IMR-90 (cell line): Measurements from ENCODE around the gene TERC. TPM values are rescaled to one million over a fixed set of nuclear protein-coding genes. Genes with fewer than 3 reads are reported as not detected.
A peak's percentile ranks its signal among the peaks of the same experiment; 100 is the strongest.

ENCODE experiments used
- ATAC-seq: fragments of 200-7000 bp; cut with Tn5 transposase; 2 replicates; pipeline ENCODE4 v1.9.1; 2020; ENCODE audit warnings: low read depth, mild to moderate bottlenecking, moderate library complexity
- BruUV-seq: library from RNA; stranded (reverse); fragments of 400-500 nt; replicated peaks from 2 replicates; lab custom pipeline; 2021; lab: Mats Ljungman, UMichigan
- CTCF ChIA-PET: fragments of 300-600 bp; formaldehyde crosslinking; extraction: SDS; loops from one replicate; lab custom pipeline; 2021; ENCODE audit warnings: antibody characterized with exemption; lab: Yijun Ruan, JAX
- POLR2A ChIA-PET: fragments of 300-600 bp; sonication (Branson Sonifier 250); formaldehyde crosslinking; loops from one replicate; lab custom pipeline; 2022; ENCODE audit warnings: antibody characterized with exemption; ENCODE audit not compliant: unreplicated experiment; lab: Charles Lee
- DNase-seq: peaks from one replicate; pipeline ENCODE4 v3.0.0; 2013
- H2AFZ ChIP-seq: replicated peaks from 2 replicates; pipeline ENCODE3; 2013; ENCODE audit warnings: low read length, mild to moderate bottlenecking; ENCODE audit not compliant: poor library complexity
- H2AK5ac ChIP-seq: 2 replicates; pipeline ENCODE4 v1.6.1; 2013; ENCODE audit warnings: low read depth, low read length, inconsistent platforms
- H2AK9ac ChIP-seq: replicated peaks from 2 replicates; pipeline ENCODE3; 2013; ENCODE audit warnings: mild to moderate bottlenecking, low read depth, low read length, moderate library complexity; ENCODE audit not compliant: poor library complexity
- H2BK120ac ChIP-seq: 2 replicates; pipeline ENCODE4 v1.6.1; 2013; ENCODE audit warnings: low read depth, low read length, inconsistent platforms
- H2BK15ac ChIP-seq: 3 replicates; pipeline ENCODE4 v1.6.1; 2013; ENCODE audit warnings: low read depth, low read length, inconsistent platforms
- H2BK20ac ChIP-seq: 2 replicates; pipeline ENCODE4 v1.6.1; 2013; ENCODE audit warnings: low read depth, mild to moderate bottlenecking, inconsistent platforms, low read length, moderate library complexity
- H2BK5ac ChIP-seq: 2 replicates; pipeline ENCODE4 v1.6.1; 2013; ENCODE audit warnings: mild to moderate bottlenecking, low read depth, low read length, inconsistent platforms; ENCODE audit not compliant: poor library complexity, severe bottlenecking
- H3K14ac ChIP-seq: replicated peaks from 2 replicates; pipeline ENCODE4 v1.6.1; 2013; ENCODE audit warnings: low read depth, low read length, inconsistent platforms
- H3K18ac ChIP-seq: 2 replicates; pipeline ENCODE4 v1.6.1; 2013; ENCODE audit warnings: low read depth, low read length, control low read depth
- H3K23ac ChIP-seq: 2 replicates; pipeline ENCODE4 v1.6.1; 2013; ENCODE audit warnings: low read depth, low read length, inconsistent platforms
- H3K27ac ChIP-seq: 2 replicates; pipeline ENCODE4 v1.5.1; 2013; ENCODE audit warnings: mild to moderate bottlenecking, control low read depth, low read length; ENCODE audit not compliant: insufficient read depth
- H3K27me3 ChIP-seq: 2 replicates; pipeline ENCODE4 v1.6.1; 2013; ENCODE audit warnings: low read length; ENCODE audit not compliant: control insufficient read depth, insufficient read depth
- H3K36me3 ChIP-seq: 2 replicates; pipeline ENCODE4 v1.6.1; 2013; ENCODE audit warnings: low read length, mixed read lengths; ENCODE audit not compliant: control insufficient read depth, insufficient read depth
- H3K4ac ChIP-seq: 2 replicates; pipeline ENCODE4 v1.6.1; 2013; ENCODE audit warnings: low read depth, low read length, inconsistent platforms
- H3K4me1 ChIP-seq: 2 replicates; pipeline ENCODE4 v1.6.1; 2013; ENCODE audit warnings: low read length, mixed read lengths; ENCODE audit not compliant: control insufficient read depth, insufficient read depth
- H3K4me2 ChIP-seq: 2 replicates; pipeline ENCODE4 v1.6.1; 2013; ENCODE audit warnings: low read depth, mild to moderate bottlenecking, control low read depth, low read length, moderate library complexity
- H3K4me3 ChIP-seq: 2 replicates; pipeline ENCODE4 v1.5.1; 2013; ENCODE audit warnings: low read depth, mild to moderate bottlenecking, control low read depth, low read length, moderate library complexity; ENCODE audit not compliant: insufficient read depth
- H3K56ac ChIP-seq: 2 replicates; pipeline ENCODE4 v1.6.1; 2013; ENCODE audit warnings: low read length, inconsistent platforms; ENCODE audit not compliant: insufficient read depth; ENCODE audit errors: extremely low read depth
- H3K79me1 ChIP-seq, 2 experiments: 2 replicates each; pipeline ENCODE4 v1.6.1; 2013; ENCODE audit warnings: low read length in 2 of 2, inconsistent platforms in 1 of 2, low read depth in 1 of 2
- H3K9ac ChIP-seq: 2 replicates; pipeline ENCODE4 v1.6.1; 2013; ENCODE audit warnings: low read depth, low read length, control low read depth
- H3K9me1 ChIP-seq: 2 replicates; pipeline ENCODE4 v1.6.1; 2013; ENCODE audit warnings: low read length, inconsistent platforms; ENCODE audit not compliant: insufficient read depth
- H3K9me3 ChIP-seq: 2 replicates; pipeline ENCODE4 v1.6.1; 2013; ENCODE audit warnings: low read length; ENCODE audit not compliant: control insufficient read depth, insufficient read depth
- H4K20me1 ChIP-seq: 2 replicates; pipeline ENCODE4 v1.6.1; 2013; ENCODE audit warnings: low read length, inconsistent platforms; ENCODE audit not compliant: insufficient read depth
- H4K5ac ChIP-seq: 2 replicates; pipeline ENCODE4 v1.6.1; 2013; ENCODE audit warnings: mild to moderate bottlenecking, low read depth, low read length, control low read depth
- H4K8ac ChIP-seq, 2 experiments: 2 replicates each; pipeline ENCODE4 v1.6.1; 2013; ENCODE audit warnings: low read depth in 2 of 2, low read length in 2 of 2, control low read depth in 1 of 2, inconsistent platforms in 1 of 2
- H4K91ac ChIP-seq: 2 replicates; pipeline ENCODE4 v1.6.1; 2013; ENCODE audit warnings: low read depth, low read length, inconsistent platforms; ENCODE audit not compliant: insufficient read depth
- MAZ ChIP-seq: IDR thresholded peaks from 2 replicates; pipeline ENCODE4 v1.6.1; 2012; ENCODE audit warnings: low read depth, mild to moderate bottlenecking, low read length, improper control_type of control experiment, moderate library complexity, borderline replicate concordance
- WGBS, 2 experiments: methylation state at CpG; one replicate each; pipeline versions ENCODE4 v1.1.5 to v1.1.7; 2013; ENCODE audit warnings: missing lambda C conversion rate in 2 of 2; ENCODE audit not compliant: insufficient read length in 1 of 2; ENCODE audit errors: extremely low coverage in 2 of 2; 5-methylcytosine and 5-hydroxymethylcytosine counted together
- dilution Hi-C: fragments of 300-500 bp; cut with HindIII; formaldehyde crosslinking; loops from one replicate; pipeline ENCODE4 v1.14.3; 2018; ENCODE audit warnings: low sequenced_read_pairs; ENCODE audit not compliant: unreplicated experiment
- in situ Hi-C: fragments of 300-500 bp; cut with MboI; formaldehyde crosslinking; loops from 3 replicates; pipeline ENCODE4 v1.14.3; 2019; ENCODE audit warnings: low sequenced_read_pairs, inconsistent platforms, mixed read lengths
- intact Hi-C: fragments of 100-400 bp; cut with micrococcal nuclease; formaldehyde crosslinking; loops from 2 replicates; pipeline ENCODE4 v1.10.0; 2022
- polyA plus RNA-seq, 3 experiments: library from polyadenylated mRNA; depleted of rRNA; stranded (reverse); fragments of >200 nt; gene quantifications; 2 replicates each; pipeline ENCODE4 v1.2.3, GENCODE V29; 2012; ENCODE audit warnings: low replicate concordance in 1 of 3
- total RNA-seq: library from RNA; depleted of rRNA; stranded (reverse); fragments of >200 nt; gene quantifications from 2 replicates; pipeline ENCODE4 v1.2.3, GENCODE V29; 2012
- TF ChIP-seq, protein P1 (sequence below): fragments of 150-350 bp; IDR thresholded peaks from 2 replicates; pipeline ENCODE4 v1.6.1; 2016; ENCODE audit warnings: low read depth, mild to moderate bottlenecking, low read length, moderate library complexity, borderline replicate concordance

TERC gene
- total and polyA plus RNA-seq, 2 of the 4 experiments (the other 2 are of a cell fraction): 57.0 TPM; not detected in 1

- Histone ChIP-seq H3K23ac (peak overlapping the region; percentile 95), H3K27ac (peak overlapping the region; percentile 88), H4K5ac (peak overlapping the region; percentile 100), H3K4ac (peak overlapping the region; percentile 99), H2BK15ac (no peak overlapping the region), H2AFZ (peak overlapping the region; percentile 96), H4K91ac (peak overlapping the region; percentile 92), H3K4me1 (peaks cover 7% of the 10 kb centered on the region; the same call in 1 of the 2 replicates), H3K18ac (peak overlapping the region; percentile 73), H3K14ac (peak overlapping the region; percentile 98), H4K20me1 (no peaks in the 10 kb centered on the region), H3K4me3 (peak overlapping the region; percentile 89), H4K8ac (peak overlapping the region; percentile 84 to 98), H3K56ac (peak overlapping the region; percentile 87), H2AK5ac (peak overlapping the region; percentile 93), H3K9me1 (no peaks in the 10 kb centered on the region), H3K4me2 (peak overlapping the region; percentile 97), H3K9me3 (peaks cover 3% of the 10 kb centered on the region; the same call in 1 of the 2 replicates), H2BK20ac (no peak overlapping the region), H3K27me3 (no peaks in the 10 kb centered on the region), H3K9ac (peak overlapping the region; percentile 92), H2AK9ac (peak overlapping the region; percentile 97), H2BK5ac (peak overlapping the region; percentile 80), H3K36me3 (no peaks in the 10 kb centered on the region), H2BK120ac (peak overlapping the region; percentile 57), H3K79me1 (no peaks in the 10 kb centered on the region)
- POLR2A ChIA-PET: interaction anchor here (1.0 kb wide), 1 partner anchor 48 kb away, joined by 3 read pairs; no protein-coding TSS in a partner anchor
- 5% methylated on average over 36 of the region's 46 CpGs; no CpG with 5 or more reads in 1 of the 2 experiments for WGBS, 2 experiments
- CTCF ChIA-PET: no interaction called here
- no TSS peak for BruUV-seq
- dilution Hi-C loops (no loop called here), in situ Hi-C loops (loop anchor here (25.0 kb wide), 1 partner anchor 1677 kb away; the partner anchor contains the start of gene GOLIM4), intact Hi-C loops (no loop called here)
- peak; percentile 29 for DNase-seq
- TF ChIP-seq, protein P1, sequence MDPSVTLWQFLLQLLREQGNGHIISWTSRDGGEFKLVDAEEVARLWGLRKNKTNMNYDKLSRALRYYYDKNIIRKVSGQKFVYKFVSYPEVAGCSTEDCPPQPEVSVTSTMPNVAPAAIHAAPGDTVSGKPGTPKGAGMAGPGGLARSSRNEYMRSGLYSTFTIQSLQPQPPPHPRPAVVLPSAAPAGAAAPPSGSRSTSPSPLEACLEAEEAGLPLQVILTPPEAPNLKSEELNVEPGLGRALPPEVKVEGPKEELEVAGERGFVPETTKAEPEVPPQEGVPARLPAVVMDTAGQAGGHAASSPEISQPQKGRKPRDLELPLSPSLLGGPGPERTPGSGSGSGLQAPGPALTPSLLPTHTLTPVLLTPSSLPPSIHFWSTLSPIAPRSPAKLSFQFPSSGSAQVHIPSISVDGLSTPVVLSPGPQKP: 0 out of 2 replicates have a peak, but pooled peaks have one; percentile 6
- no peak for TF ChIP-seq MAZ
- peak; percentile 39 for ATAC-seq
Observed at GRCh38 chr3:169764312-169764881, 463 bp downstream of the TERC start.
